GM21717 (cell line): ENCODE results near the gene SLC38A3.

Experiments used
- ATAC-seq: cut with Tn5 transposase; IDR thresholded peaks from one replicate; pipeline ENCODE4 v1.9.1; 2021; ENCODE audit warnings: mild to moderate bottlenecking, moderate library complexity; ENCODE audit not compliant: unreplicated experiment

SLC38A3 gene

DNA sequence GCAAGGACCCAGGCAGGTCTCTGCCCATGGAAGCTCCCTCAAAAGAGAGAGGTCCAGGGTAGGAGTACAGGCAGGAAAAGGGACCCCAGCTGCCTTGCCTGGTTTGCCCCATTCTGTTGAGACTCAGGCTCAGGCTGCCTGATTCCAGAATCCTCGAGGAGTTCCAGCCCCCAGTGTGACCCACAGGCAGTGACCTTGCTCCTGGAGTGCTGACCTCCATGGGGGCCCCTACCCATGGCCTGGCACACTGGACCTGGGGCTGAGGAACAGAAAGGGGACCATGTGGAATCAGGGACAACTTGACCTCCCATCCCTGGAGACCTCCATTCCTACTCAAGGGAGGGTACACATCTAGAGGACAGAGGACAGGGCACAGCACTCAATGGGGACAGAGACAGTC lies 60.5 kb downstream of the SLC38A3 start:
- no peak for ATAC-seq

DNA sequence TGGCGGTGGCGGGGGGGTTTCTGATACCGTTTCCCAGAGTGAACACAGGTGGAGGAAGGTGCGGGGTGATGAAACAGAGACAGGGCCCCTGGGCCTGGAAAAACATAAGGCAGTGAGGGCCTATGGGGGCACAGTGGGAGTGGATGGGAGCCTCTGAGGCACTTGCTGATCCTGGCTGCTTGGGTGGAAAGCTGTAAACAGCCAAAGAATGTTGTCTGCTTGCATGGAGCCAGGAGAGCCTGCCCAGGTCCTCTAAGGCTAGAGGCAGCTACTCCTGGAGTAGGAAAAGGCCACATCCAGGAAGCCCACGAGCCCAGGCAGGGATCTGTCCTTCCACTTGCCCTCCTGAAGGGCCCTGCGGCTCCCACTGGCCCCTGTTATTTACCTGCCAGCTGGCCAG lies 60.9 kb downstream of the SLC38A3 start:
- ATAC-seq, result no peak

DNA sequence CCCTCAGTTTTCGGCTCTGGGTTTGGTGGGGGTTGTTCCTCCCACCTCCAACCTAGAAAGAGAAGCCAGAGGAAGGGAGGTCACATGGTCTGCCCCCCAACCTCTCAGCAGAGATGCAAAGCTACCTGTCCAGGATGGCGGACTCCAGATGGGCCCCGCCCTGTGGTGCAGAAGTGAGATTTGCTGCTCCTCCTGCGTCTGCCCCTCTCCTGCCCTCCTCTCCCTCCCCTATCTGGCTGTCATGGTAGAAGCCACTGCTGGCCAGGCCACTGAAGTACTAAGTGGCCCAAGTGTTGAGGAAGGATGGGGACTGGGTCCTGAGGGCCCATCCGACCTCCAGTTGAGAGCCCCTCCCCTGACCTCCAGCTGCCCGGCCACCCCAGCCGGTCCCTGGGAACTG lies 61.8 kb downstream of the SLC38A3 start:
- no peak for ATAC-seq

DNA sequence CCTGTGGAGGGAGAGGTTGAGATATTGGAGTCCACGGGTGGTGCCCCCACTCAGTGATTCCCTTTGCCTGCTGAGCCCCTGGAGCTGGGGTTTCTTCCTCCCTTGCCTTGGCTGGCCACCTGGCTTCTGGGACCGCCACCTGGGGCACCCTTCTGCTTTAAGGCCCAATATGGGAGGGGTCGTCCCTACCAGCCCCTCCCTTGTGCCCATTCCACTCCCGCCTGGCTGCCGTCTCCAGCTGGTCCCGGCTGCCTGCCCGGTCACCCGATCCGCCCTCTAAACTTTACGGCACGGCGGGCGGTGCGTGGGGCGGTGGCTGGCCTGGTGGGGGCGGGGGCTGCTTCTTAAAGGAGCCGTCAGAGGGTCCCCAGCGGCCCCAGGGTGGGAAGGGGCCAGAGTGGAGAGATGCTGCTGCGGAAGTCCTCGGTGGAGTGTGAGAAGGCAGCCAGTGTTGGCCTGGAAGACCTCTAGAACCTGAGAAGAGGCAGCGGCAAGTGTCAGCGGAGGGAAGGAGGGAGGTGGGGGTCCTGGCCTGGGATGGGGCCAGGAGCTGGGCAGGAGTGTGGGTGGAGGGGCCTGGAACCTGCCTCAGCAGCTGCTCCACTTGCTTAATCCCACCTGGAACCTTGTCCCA lies 62.3 kb downstream of the SLC38A3 start:
- no peak for ATAC-seq

DNA sequence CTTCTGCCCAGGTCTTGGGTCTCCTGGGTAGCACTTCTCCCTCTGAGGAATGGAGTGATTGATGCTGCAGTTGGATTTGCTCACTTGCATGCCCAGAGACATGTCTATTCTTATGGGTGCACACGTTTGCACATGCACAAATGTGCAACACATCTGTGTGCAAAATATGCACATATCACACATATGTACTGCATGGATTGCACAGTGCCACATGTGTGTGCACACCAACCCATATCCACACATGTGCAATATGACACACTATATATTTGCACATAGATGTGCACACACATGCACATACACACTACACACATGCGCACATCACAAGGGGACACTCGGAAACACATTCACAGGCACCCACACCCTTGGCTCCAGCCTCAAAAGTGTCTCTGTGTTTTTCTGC lies 63.2 kb downstream of the SLC38A3 start:
- ATAC-seq, result no peak

- no peak for ATAC-seq
Measured at GRCh38 chr3:50268703-50269451, 63.8 kb downstream of the SLC38A3 start, which contains the start of gene SEMA3B. Gene SEMA3B (plus strand): TSS chr3:50269147. CDS start chr3:50269241, 94 bp downstream.

- ATAC-seq, result no peak
Measured at GRCh38 chr3:50269460-50269859, 64.4 kb downstream of the SLC38A3 start.

DNA sequence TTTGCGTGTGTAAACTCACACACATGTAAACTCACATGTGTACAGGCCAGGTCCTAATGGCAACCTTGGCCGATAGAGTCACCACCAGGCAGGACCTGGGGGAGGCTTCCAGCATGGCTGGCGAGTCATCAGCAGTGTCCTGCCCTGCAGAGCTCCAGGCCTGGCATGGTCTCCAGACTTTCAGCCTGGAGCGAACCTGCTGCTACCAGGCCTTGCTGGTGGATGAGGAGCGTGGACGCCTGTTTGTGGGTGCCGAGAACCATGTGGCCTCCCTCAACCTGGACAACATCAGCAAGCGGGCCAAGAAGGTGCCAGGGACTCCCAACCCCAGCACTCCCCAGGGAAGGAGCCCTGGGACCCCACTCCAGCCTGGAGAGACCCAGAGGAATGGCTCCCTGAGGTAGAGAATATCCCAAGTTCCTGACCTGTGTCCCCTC lies 64.9 kb downstream of the SLC38A3 start:
- no peak for ATAC-seq

GRCh38 chr3:50270422-50271224 lies 65.6 kb downstream of the SLC38A3 start:
- no peak for ATAC-seq
